Measurements from ENCODE around the gene WNT3A. TPM values are rescaled to one million over a fixed set of nuclear protein-coding genes. Genes with fewer than 3 reads are reported as not detected.

WNT3A gene
- total RNA-seq, 2 experiments from 2014 or later = 0.08 to 0.14 TPM

DNA sequence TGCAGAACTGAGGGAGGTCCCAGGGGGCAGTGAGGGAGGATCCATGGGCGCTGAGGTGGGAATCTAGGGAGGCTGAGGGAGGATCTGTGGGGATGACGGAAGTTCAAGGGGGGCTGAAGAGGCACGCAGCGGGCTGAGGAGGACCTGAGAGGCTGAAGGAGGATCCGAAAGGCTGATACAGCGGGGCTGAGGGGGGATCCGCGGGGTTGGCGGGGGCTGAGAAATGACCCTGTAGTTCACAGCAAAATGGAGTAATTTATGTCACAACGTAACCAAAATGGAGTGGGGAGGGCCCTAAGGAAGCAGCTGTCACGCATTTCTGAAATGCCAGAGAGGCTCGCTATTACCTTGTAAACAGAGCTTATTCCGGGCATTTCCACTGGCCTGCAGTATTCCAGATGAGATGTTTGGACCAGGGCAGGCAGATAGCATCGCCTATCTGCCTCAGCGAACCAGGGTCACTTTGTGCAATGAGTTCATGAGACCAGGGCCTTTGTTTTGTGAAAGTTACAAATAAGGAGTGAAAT lies 103.2 kb downstream of the WNT3A start:
- Histone ChIP-seq H3K27me3 (ENCODE audit: control insufficient read depth in 1 of 2, insufficient read depth in 2 of 2, low read length in 2 of 2) (no peaks in the 10 kb centered on the region), H3K36me3 (ENCODE audit: insufficient read depth, low read length) (peaks cover 23% of the 10 kb centered on the region), H3K27ac (ENCODE audit: low read depth in 1 of 2, low read length in 2 of 2) (peak overlapping the region; percentile 78 to 84), H3K4me1 (ENCODE audit: insufficient read depth, low read length) (peaks cover 26% of the 10 kb centered on the region), H3K4me3 (ENCODE audit: low read length) (peak overlapping the region; percentile 99), H3K9me3 (ENCODE audit: control insufficient read depth in 1 of 2, insufficient read depth in 1 of 2, low read length in 2 of 2) (no peaks in the 10 kb centered on the region)
- TF ChIP-seq, protein P1, sequence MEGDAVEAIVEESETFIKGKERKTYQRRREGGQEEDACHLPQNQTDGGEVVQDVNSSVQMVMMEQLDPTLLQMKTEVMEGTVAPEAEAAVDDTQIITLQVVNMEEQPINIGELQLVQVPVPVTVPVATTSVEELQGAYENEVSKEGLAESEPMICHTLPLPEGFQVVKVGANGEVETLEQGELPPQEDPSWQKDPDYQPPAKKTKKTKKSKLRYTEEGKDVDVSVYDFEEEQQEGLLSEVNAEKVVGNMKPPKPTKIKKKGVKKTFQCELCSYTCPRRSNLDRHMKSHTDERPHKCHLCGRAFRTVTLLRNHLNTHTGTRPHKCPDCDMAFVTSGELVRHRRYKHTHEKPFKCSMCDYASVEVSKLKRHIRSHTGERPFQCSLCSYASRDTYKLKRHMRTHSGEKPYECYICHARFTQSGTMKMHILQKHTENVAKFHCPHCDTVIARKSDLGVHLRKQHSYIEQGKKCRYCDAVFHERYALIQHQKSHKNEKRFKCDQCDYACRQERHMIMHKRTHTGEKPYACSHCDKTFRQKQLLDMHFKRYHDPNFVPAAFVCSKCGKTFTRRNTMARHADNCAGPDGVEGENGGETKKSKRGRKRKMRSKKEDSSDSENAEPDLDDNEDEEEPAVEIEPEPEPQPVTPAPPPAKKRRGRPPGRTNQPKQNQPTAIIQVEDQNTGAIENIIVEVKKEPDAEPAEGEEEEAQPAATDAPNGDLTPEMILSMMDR (IDR thresholded peaks at IDR 0.05) = no peak
- Mint-ChIP-seq H3K27me3 (no peaks in the 10 kb centered on the region), H3K4me3 (peak overlapping the region; percentile 92), H3K4me1 (ENCODE audit: low read depth) (peaks cover 26% of the 10 kb centered on the region), H3K36me3 (ENCODE audit: low read depth) (peaks cover 15% of the 10 kb centered on the region), H3K9me3 (no peaks in the 10 kb centered on the region), H3K27ac (peak overlapping the region; percentile 93)
- POLR2A ChIA-PET = interaction anchor here (0.7 to 2.8 kb wide), 14 partner anchors 10 to 378 kb away, joined by 3 to 22 read pairs (median 3); partner anchors contain the start of genes ARF1, GUK1 and IBA57
- CTCF ChIA-PET = interaction anchor here (1.1 to 2.1 kb wide), 3 partner anchors 21 to 104 kb away, joined by 5 to 9 read pairs (median 8); no protein-coding TSS in a partner anchor
- DNase-seq (no peak), ATAC-seq (ENCODE audit: poor library complexity) (no peak)
- intact Hi-C loops (cut with DNase I, micrococcal nuclease) = loop anchor here (1.0 to 10.0 kb wide), 9 partner anchors 21 to 375 kb away; partner anchors contain the start of genes ARF1 (in 1 of the 2), GUK1 (in 1 of the 2), JMJD4 (in 1 of the 2) and SNAP47 (in 1 of the 2)

DNA sequence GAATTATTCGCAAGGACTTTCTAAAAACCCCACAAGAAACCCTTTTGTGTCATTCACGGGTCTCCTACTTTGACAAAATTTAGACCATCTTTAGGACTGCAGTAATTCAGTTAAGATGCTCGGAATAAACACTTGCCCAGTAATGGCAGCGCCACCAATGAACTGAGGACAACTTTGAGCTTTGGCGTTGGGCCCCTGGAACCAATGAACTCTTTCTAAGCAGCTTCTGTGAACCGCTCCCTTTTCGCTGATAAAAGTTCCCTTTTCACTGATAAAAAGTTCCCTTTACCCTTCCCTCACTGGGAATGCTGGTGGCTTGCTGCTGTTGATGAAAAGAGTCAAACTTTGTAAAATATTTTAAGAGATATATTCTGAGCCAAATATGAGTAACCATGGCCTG lies 103.8 kb downstream of the WNT3A start:
- H3K27ac Mint-ChIP-seq = peak overlapping the region; percentile 93

More for the DNA sequence above, 103.8 kb downstream of the WNT3A start:
- Histone ChIP-seq H3K4me1 (ENCODE audit: insufficient read depth, low read length) (peaks cover 26% of the 10 kb centered on the region), H3K9me3 (ENCODE audit: control insufficient read depth in 1 of 2, insufficient read depth in 1 of 2, low read length in 2 of 2) (no peaks in the 10 kb centered on the region), H3K27ac (ENCODE audit: low read depth in 1 of 2, low read length in 2 of 2) (no peak overlapping the region), H3K4me3 (ENCODE audit: low read length) (no peak overlapping the region), H3K36me3 (ENCODE audit: insufficient read depth, low read length) (peaks cover 22% of the 10 kb centered on the region), H3K27me3 (ENCODE audit: control insufficient read depth in 1 of 2, insufficient read depth in 2 of 2, low read length in 2 of 2) (no peaks in the 10 kb centered on the region)
- ChIA-PET POLR2A (interaction anchor here (1.0 to 2.8 kb wide), 7 partner anchors 14 to 378 kb away, joined by 3 to 22 read pairs (median 3); partner anchors contain the start of genes ARF1 and GUK1), CTCF (interaction anchor here (2.1 kb wide), 1 partner anchor 54 kb away, joined by 9 read pairs; no protein-coding TSS in a partner anchor)
- Mint-ChIP-seq H3K4me1 (ENCODE audit: low read depth) (peaks cover 26% of the 10 kb centered on the region), H3K9me3 (no peaks in the 10 kb centered on the region), H3K4me3 (peak overlapping the region; percentile 56), H3K36me3 (ENCODE audit: low read depth) (peaks cover 15% of the 10 kb centered on the region), H3K27me3 (no peaks in the 10 kb centered on the region)
- DNase-seq = no peak
- intact Hi-C loops (cut with DNase I, micrococcal nuclease) = no loop called here
- TF ChIP-seq, protein P1 (IDR thresholded peaks at IDR 0.05) = no peak
- no peak for ATAC-seq (ENCODE audit: poor library complexity)

Small RNA genes lying within 50 kb of the gene (microRNA-seq; reads per million reads assigned to microRNA genes)
- 0.81 reads per million for gene MIR3620 (ENCODE audit: borderline microRNAs expressed, borderline replicate concordance)

Other genes starting within 250 kb of the WNT3A start
- gene PRSS38, start 191.3 kb upstream of the WNT3A start, total RNA-seq = not detected
- not detected for gene WNT9A, start 59.1 kb upstream of the WNT3A start, total RNA-seq
- gene ARF1, start 75.7 kb downstream of the WNT3A start, total RNA-seq = 100 to 1,000 TPM; 318 to 322 TPM
- gene C1orf35, start 96.3 kb downstream of the WNT3A start, total RNA-seq = 10 to 100 TPM; 36.6 to 40.3 TPM
- 100 to 1,000 TPM; 120 to 128 TPM for gene MRPL55, start 102.3 kb downstream of the WNT3A start, total RNA-seq
- 100 to 1,000 TPM; 373 to 378 TPM for gene GUK1, start 133.3 kb downstream of the WNT3A start, total RNA-seq
- gene GJC2, start 142.9 kb downstream of the WNT3A start, total RNA-seq = 1 to 10 TPM; 2.1 to 2.4 TPM
- gene IBA57, start 158.8 kb downstream of the WNT3A start, total RNA-seq = 10 to 100 TPM; 19.7 to 19.9 TPM
- 10 to 100 TPM; 80.8 to 82.2 TPM for gene OBSCN, start 201.0 kb downstream of the WNT3A start, total RNA-seq

Data from CD4-positive, alpha-beta T cell (primary cell).